KMS-11 (cell line): ENCODE results near the gene CRYL1.

ENCODE experiments used
- H2AFZ ChIP-seq: fragments of 200-600 bp; sonication (generic); 2 replicates; pipeline ENCODE4 v1.6.1; 2016; ENCODE audit warnings: antibody characterized with exemption, mixed run types, low read depth
- H3K27ac ChIP-seq: fragments of 200-600 bp; sonication (generic); 2 replicates; pipeline ENCODE4 v1.6.1; 2016; ENCODE audit warnings: mild to moderate bottlenecking, mixed run types
- H3K27me3 ChIP-seq: fragments of 200-600 bp; sonication (generic); 2 replicates; pipeline ENCODE4 v1.6.1; 2017; ENCODE audit warnings: mild to moderate bottlenecking, low read depth, mixed run types, moderate library complexity; ENCODE audit not compliant: insufficient read depth
- H3K36me3 ChIP-seq: fragments of 200-600 bp; sonication (generic); 2 replicates; pipeline ENCODE4 v1.6.1; 2017; ENCODE audit warnings: mild to moderate bottlenecking, mixed run types; ENCODE audit not compliant: insufficient read depth
- H3K4me1 ChIP-seq: fragments of 200-600 bp; sonication (generic); 2 replicates; pipeline ENCODE4 v1.6.1; 2016; ENCODE audit warnings: mild to moderate bottlenecking, low read depth, mixed run types; ENCODE audit not compliant: poor library complexity, severe bottlenecking
- H3K4me2 ChIP-seq: fragments of 200-600 bp; sonication (generic); 2 replicates; pipeline ENCODE4 v1.7.0; 2016; ENCODE audit warnings: mild to moderate bottlenecking, mixed run types
- H3K4me3 ChIP-seq: fragments of 200-600 bp; sonication (generic); IDR thresholded peaks from 2 replicates; pipeline ENCODE4 v1.6.1; 2017; ENCODE audit warnings: low read depth, low read length, mixed read lengths; ENCODE audit not compliant: insufficient read depth
- H3K79me2 ChIP-seq: fragments of 200-600 bp; sonication (generic); 2 replicates; pipeline ENCODE4 v1.6.1; 2016; ENCODE audit warnings: low read depth, mixed run types; ENCODE audit not compliant: insufficient read depth
- H3K9ac ChIP-seq: fragments of 200-600 bp; sonication (generic); 2 replicates; pipeline ENCODE4 v1.6.1; 2016; ENCODE audit warnings: mild to moderate bottlenecking, mixed run types
- H4K20me1 ChIP-seq: fragments of 200-600 bp; sonication (generic); 2 replicates; pipeline ENCODE4 v1.6.1; 2016; ENCODE audit warnings: mild to moderate bottlenecking, mixed run types; ENCODE audit not compliant: insufficient read depth
- CTCF ChIP-seq: fragments of 200-600 bp; sonication (generic); conservative IDR thresholded peaks from 2 replicates; pipeline ENCODE4 v1.6.1; 2017; ENCODE audit warnings: low read depth, mild to moderate bottlenecking, antibody characterized with exemption, low read length, moderate library complexity, mixed read lengths

Gene CRYL1

DNA sequence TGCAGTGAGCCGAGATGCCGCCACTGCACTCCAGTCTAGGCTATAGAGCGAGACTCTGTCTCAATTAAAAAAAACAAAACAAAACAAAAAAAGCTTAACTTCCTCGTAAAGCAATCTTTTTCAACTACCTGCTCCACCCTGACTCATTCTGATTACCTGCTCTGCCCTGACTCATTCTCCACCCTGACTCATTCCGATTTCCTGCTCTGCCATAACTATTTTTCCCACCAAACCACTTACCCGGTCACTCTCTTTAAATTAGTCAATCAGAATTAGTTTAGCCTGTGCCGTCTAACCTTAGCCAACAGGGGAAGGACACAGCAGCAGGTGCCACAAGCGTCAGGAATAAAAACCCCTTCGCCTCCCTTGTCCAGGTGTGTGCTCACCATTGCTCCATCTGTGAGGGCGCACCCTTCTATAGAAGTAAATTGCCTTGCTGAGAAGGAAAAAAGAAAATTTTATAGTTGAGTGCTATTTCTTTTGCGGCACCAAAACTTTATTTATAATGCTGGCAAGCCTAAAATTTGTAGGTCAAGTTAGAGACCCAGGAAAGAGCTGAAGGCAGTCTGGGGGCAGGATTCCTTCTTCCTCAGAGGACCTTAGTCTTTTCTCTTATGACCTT lies 39.6 kb upstream of the CRYL1 start:
- TF ChIP-seq CTCF, result no peak
- Histone ChIP-seq H3K79me2 (no peaks in the 10 kb centered on the region), H3K9ac (no peak overlapping the region), H3K27me3 (no peaks in the 10 kb centered on the region), H2AFZ (no peak overlapping the region), H4K20me1 (no peaks in the 10 kb centered on the region), H3K36me3 (no peaks in the 10 kb centered on the region), H3K4me2 (no peak overlapping the region), H3K4me3 (no peak overlapping the region), H3K27ac (no peak overlapping the region), H3K4me1 (no peaks in the 10 kb centered on the region)

DNA sequence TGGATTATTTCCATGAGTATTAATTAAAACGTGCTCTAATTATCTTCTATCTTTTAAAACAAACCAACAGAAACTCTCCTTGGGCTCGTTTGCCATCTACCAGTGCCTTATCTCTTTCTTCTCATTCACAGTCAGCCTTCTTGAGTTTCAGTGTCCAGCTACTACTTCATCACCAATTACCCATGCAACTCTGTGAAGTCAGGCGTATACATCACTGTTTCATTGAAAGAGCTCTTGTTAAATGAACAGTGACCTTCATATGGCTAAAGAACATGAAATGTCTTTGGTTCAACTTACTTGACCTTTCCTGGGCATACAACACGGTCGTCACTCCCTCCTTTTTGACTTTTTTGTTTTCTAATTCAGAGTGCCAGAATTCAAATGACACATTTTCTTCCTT lies 36.1 kb upstream of the CRYL1 start:
- Histone ChIP-seq H3K36me3 (no peaks in the 10 kb centered on the region), H3K4me1 (no peaks in the 10 kb centered on the region), H3K79me2 (no peaks in the 10 kb centered on the region), H2AFZ (no peak overlapping the region), H3K9ac (no peak overlapping the region), H3K4me2 (no peak overlapping the region), H3K27me3 (no peaks in the 10 kb centered on the region), H4K20me1 (no peaks in the 10 kb centered on the region), H3K27ac (no peak overlapping the region), H3K4me3 (no peak overlapping the region)
- no peak for TF ChIP-seq CTCF

GRCh38 chr13:20559659-20560356 lies 34.2 kb upstream of the CRYL1 start:
- TF ChIP-seq CTCF, result no peak
- Histone ChIP-seq H3K4me3 (no peak overlapping the region), H3K4me2 (no peak overlapping the region), H4K20me1 (no peaks in the 10 kb centered on the region), H3K36me3 (no peaks in the 10 kb centered on the region), H3K79me2 (no peaks in the 10 kb centered on the region), H3K27me3 (no peaks in the 10 kb centered on the region), H3K9ac (no peak overlapping the region), H3K27ac (no peak overlapping the region), H3K4me1 (no peaks in the 10 kb centered on the region), H2AFZ (no peak overlapping the region)

- no peaks in the 10 kb centered on the region for H3K79me2 ChIP-seq
- H3K4me2 ChIP-seq, result no peak overlapping the region
- H2AFZ ChIP-seq, result no peak overlapping the region
- no peak overlapping the region for H3K4me3 ChIP-seq
- no peaks in the 10 kb centered on the region for H3K27me3 ChIP-seq
- no peaks in the 10 kb centered on the region for H3K36me3 ChIP-seq
- H4K20me1 ChIP-seq, result no peaks in the 10 kb centered on the region
- H3K9ac ChIP-seq, result no peak overlapping the region
- H3K27ac ChIP-seq, result no peak overlapping the region
- H3K4me1 ChIP-seq, result no peaks in the 10 kb centered on the region
- TF ChIP-seq CTCF, result no peak
These were observed 33.3 kb upstream of the CRYL1 start for GRCh38 chr13:20558982-20559381.
